Upper lobe of right lung (tissue), 1 donor: Measurements from ENCODE around the gene WFDC10A. TPM values are rescaled to one million over a fixed set of nuclear protein-coding genes. Genes with fewer than 3 reads are reported as not detected.

Experiments used
- ATAC-seq: fragments of 200-7000 bp; cut with Tn5 transposase; one replicate; pipeline ENCODE4 v1.9.1; 2020; ENCODE audit warnings: mild to moderate bottlenecking, moderate library complexity
- DNase-seq: peaks from one replicate; pipeline ENCODE4 v3.0.0-alpha.2; 2020
- H3K27ac ChIP-seq: fragments of 200-600 bp; one replicate; pipeline ENCODE4 v1.8.0; 2022
- H3K27me3 ChIP-seq: fragments of 200-600 bp; one replicate; pipeline ENCODE4 v1.8.0; 2022; ENCODE audit warnings: mild to moderate bottlenecking
- H3K36me3 ChIP-seq: fragments of 200-600 bp; one replicate; pipeline ENCODE4 v1.8.0; 2022
- H3K4me1 ChIP-seq: fragments of 200-600 bp; one replicate; pipeline ENCODE4 v1.8.0; 2022
- H3K4me3 ChIP-seq: fragments of 200-600 bp; one replicate; pipeline ENCODE4 v1.8.0; 2022; ENCODE audit warnings: mild to moderate bottlenecking
- H3K9me3 ChIP-seq: fragments of 200-600 bp; one replicate; pipeline ENCODE4 v1.8.0; 2022
- intact Hi-C: fragments of 100-400 bp; cut with DNase I; formaldehyde crosslinking; loops from one replicate; pipeline ENCODE4 v1.11.0; 2022
- total RNA-seq: library from RNA; stranded (reverse); fragmentation: NEBNext Ultra II Directional; extraction: Animal tissue kit (Norgen Biotek cat#: 25700); gene quantifications from one replicate; pipeline ENCODE4 v1.2.1, GENCODE V29; 2021
- TF ChIP-seq, protein P1 (sequence below): fragments of 200-600 bp; IDR thresholded peaks from one replicate; pipeline ENCODE4 v1.8.0; 2022; ENCODE audit warnings: antibody characterized with exemption
- donor health status: DM: no; HTN: yes; CAD: no; lungs with severe emphysema.

Gene WFDC10A
- total RNA-seq, 1 donor from 2014 or later: not detected

DNA sequence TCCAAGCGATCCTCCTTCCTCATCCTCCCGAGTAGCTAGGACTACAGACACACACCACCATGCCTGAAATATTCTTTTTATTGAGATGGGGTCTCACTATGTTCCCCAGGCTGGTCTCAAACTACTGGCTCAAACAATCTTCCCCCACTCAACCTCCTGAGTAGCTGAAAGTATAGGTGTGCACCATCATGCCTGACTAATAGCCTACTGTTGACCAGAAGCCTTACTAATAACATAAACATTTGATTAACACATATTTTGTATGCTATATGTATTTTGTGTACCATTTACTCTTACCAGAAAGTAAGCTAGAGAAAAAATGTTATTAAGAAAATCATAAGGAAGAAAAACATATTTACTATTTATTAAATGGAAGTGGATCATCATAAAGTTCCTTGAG lies 11.9 kb upstream of the WFDC10A start:
- H3K4me3 ChIP-seq: no peak overlapping the region
- ATAC-seq: no peak
- H3K27ac ChIP-seq: no peak overlapping the region
- TF ChIP-seq, protein P1, sequence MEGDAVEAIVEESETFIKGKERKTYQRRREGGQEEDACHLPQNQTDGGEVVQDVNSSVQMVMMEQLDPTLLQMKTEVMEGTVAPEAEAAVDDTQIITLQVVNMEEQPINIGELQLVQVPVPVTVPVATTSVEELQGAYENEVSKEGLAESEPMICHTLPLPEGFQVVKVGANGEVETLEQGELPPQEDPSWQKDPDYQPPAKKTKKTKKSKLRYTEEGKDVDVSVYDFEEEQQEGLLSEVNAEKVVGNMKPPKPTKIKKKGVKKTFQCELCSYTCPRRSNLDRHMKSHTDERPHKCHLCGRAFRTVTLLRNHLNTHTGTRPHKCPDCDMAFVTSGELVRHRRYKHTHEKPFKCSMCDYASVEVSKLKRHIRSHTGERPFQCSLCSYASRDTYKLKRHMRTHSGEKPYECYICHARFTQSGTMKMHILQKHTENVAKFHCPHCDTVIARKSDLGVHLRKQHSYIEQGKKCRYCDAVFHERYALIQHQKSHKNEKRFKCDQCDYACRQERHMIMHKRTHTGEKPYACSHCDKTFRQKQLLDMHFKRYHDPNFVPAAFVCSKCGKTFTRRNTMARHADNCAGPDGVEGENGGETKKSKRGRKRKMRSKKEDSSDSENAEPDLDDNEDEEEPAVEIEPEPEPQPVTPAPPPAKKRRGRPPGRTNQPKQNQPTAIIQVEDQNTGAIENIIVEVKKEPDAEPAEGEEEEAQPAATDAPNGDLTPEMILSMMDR: no peak
- no peaks in the 10 kb centered on the region for H3K36me3 ChIP-seq
- no peak for DNase-seq
- intact Hi-C loops: no loop called here
- H3K4me1 ChIP-seq: no peaks in the 10 kb centered on the region
- no peaks in the 10 kb centered on the region for H3K9me3 ChIP-seq
- no peaks in the 10 kb centered on the region for H3K27me3 ChIP-seq

DNA sequence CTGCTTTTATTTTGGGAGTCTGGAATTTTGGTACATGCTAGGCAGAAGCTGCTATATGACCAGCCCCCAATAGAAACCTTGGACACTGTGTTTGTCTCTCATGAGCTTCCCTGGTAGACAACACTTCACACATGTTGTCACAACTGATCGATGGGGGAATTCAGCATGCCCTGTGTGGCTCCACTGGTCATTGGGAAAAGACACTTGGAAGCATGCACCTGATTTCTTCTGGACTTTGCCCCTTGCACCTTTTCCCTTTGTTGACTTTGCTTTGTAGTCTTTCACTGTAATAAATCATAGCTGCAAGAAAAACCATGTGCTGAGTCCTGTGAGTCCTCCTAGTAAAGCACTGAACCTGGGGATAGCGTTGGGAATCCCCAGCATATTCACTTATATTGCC lies 7.9 kb upstream of the WFDC10A start:
- intact Hi-C loops: no loop called here
- no peaks in the 10 kb centered on the region for H3K27me3 ChIP-seq
- H3K9me3 ChIP-seq: no peaks in the 10 kb centered on the region
- TF ChIP-seq, protein P1: no peak
- no peak for DNase-seq
- H3K27ac ChIP-seq: no peak overlapping the region
- no peak overlapping the region for H3K4me3 ChIP-seq
- ATAC-seq: no peak
- no peaks in the 10 kb centered on the region for H3K36me3 ChIP-seq
- H3K4me1 ChIP-seq: no peaks in the 10 kb centered on the region

GRCh38 chr20:45626540-45626939 lies 3.0 kb upstream of the WFDC10A start:
- H3K27me3 ChIP-seq: no peaks in the 10 kb centered on the region
- H3K4me1 ChIP-seq: no peaks in the 10 kb centered on the region
- no peak overlapping the region for H3K4me3 ChIP-seq
- H3K9me3 ChIP-seq: no peaks in the 10 kb centered on the region
- DNase-seq (no peak), ATAC-seq (no peak)
- TF ChIP-seq, protein P1: no peak
- no peak overlapping the region for H3K27ac ChIP-seq
- intact Hi-C loops: no loop called here
- H3K36me3 ChIP-seq: no peaks in the 10 kb centered on the region

- H3K27ac ChIP-seq: no peak overlapping the region
- DNase-seq (no peak), ATAC-seq (no peak)
- TF ChIP-seq, protein P1: no peak
- no peaks in the 10 kb centered on the region for H3K4me1 ChIP-seq
- H3K36me3 ChIP-seq: no peaks in the 10 kb centered on the region
- no peaks in the 10 kb centered on the region for H3K9me3 ChIP-seq
- no peak overlapping the region for H3K4me3 ChIP-seq
- no peaks in the 10 kb centered on the region for H3K27me3 ChIP-seq
- intact Hi-C loops: no loop called here
Measured at GRCh38 chr20:45630371-45630770, 832 bp downstream of the WFDC10A start.

DNA sequence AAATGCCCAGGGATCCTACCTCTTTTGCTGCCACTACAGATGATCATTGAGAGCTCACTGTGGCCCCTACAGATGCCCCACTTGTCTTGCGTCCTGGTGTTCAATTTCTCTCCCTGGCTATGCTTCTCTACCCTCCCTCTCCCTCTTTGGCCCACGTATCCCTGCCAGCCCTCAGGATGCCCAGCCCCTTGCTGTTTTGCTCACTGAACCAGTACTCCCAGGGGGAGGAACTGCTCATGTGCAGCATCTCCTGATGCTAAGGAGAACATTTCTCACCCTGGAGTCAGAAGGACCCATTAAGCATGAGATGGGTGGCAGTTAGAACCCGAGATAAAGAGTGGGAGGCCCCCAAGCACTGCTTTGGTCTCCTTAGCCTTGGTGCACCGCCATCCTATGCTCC lies 1.6 kb downstream of the WFDC10A start, which contains the start of gene WFDC9:
Gene WFDC9 (minus strand): TSS at position 101 of the 400 bp plus-strand sequence. CDS start 21,103 bp downstream, outside the sequence.
- intact Hi-C loops: no loop called here
- TF ChIP-seq, protein P1: no peak
- DNase-seq (no peak), ATAC-seq (no peak)
- no peaks in the 10 kb centered on the region for H3K9me3 ChIP-seq
- no peaks in the 10 kb centered on the region for H3K4me1 ChIP-seq
- H3K36me3 ChIP-seq: no peaks in the 10 kb centered on the region
- H3K27me3 ChIP-seq: no peaks in the 10 kb centered on the region
- H3K4me3 ChIP-seq: no peak within 1 kb of the TSS
- H3K27ac ChIP-seq: no peak within 1 kb of the TSS

- TF ChIP-seq, protein P1: no peak
- Histone ChIP-seq H3K4me3 (no peak overlapping the region), H3K9me3 (no peaks in the 10 kb centered on the region), H3K27ac (no peak overlapping the region), H3K4me1 (no peaks in the 10 kb centered on the region), H3K27me3 (no peaks in the 10 kb centered on the region), H3K36me3 (no peaks in the 10 kb centered on the region)
- DNase-seq (no peak), ATAC-seq (no peak)
- intact Hi-C loops: no loop called here
Measured at GRCh38 chr20:45636513-45636912, 7.0 kb downstream of the WFDC10A start.
